H9 (cell line): Measurements from ENCODE around the gene RFC4. TPM values are rescaled to one million over a fixed set of nuclear protein-coding genes. Genes with fewer than 3 reads are reported as not detected.

Experiments used
- DNase-seq: peaks from one replicate; pipeline ENCODE4 v3.0.0-alpha.2; 2017
- H2AFZ ChIP-seq: one replicate; pipeline ENCODE4 v1.6.1; 2013; ENCODE audit warnings: mild to moderate bottlenecking, low read length, control low read depth, moderate library complexity
- H2AK5ac ChIP-seq: 2 replicates; pipeline ENCODE4 v1.6.1; 2013; ENCODE audit warnings: low read length, control low read depth, mixed read lengths; ENCODE audit not compliant: insufficient read length
- H2BK120ac ChIP-seq: one replicate; pipeline ENCODE4 v1.6.1; 2013; ENCODE audit warnings: low read depth, mild to moderate bottlenecking, low read length, control low read depth, inconsistent platforms; ENCODE audit not compliant: poor library complexity, severe bottlenecking
- H2BK12ac ChIP-seq: 2 replicates; pipeline ENCODE4 v1.6.1; 2013; ENCODE audit warnings: low read length, control low read depth, mixed read lengths, low read depth; ENCODE audit not compliant: insufficient read length
- H2BK15ac ChIP-seq: 2 replicates; pipeline ENCODE4 v1.6.1; 2013; ENCODE audit warnings: low read depth, low read length, control low read depth
- H2BK20ac ChIP-seq: one replicate; pipeline ENCODE4 v1.6.1; 2013; ENCODE audit warnings: low read depth, mild to moderate bottlenecking, low read length, control low read depth, inconsistent platforms; ENCODE audit not compliant: poor library complexity, severe bottlenecking
- H2BK5ac ChIP-seq: 2 replicates; pipeline ENCODE4 v1.6.1; 2013; ENCODE audit warnings: low read length, control low read depth, mixed read lengths; ENCODE audit not compliant: insufficient read length
- H3K14ac ChIP-seq: 2 replicates; pipeline ENCODE4 v1.6.1; 2013; ENCODE audit warnings: low read length, control low read depth; ENCODE audit not compliant: insufficient read depth
- H3K18ac ChIP-seq: 2 replicates; pipeline ENCODE4 v1.6.1; 2013; ENCODE audit warnings: low read depth, mild to moderate bottlenecking, mixed read lengths, low read length, control low read depth; ENCODE audit not compliant: insufficient read length
- H3K23ac ChIP-seq: 2 replicates; pipeline ENCODE4 v1.6.1; 2013; ENCODE audit warnings: low read length, control low read depth, mixed read lengths, low read depth; ENCODE audit not compliant: insufficient read length
- H3K23me2 ChIP-seq: 2 replicates; pipeline ENCODE4 v1.6.1; 2013; ENCODE audit warnings: low read depth, mild to moderate bottlenecking, mixed read lengths, low read length, control low read depth; ENCODE audit not compliant: insufficient read length, poor library complexity, severe bottlenecking
- H3K27ac ChIP-seq: 2 replicates; pipeline ENCODE4 v1.5.1; 2013; ENCODE audit warnings: low read length, control low read depth, mixed read lengths, low read depth; ENCODE audit not compliant: insufficient read length
- H3K27me3 ChIP-seq: 2 replicates; pipeline ENCODE4 v1.6.1; 2013; ENCODE audit warnings: low read length, control low read depth, inconsistent platforms; ENCODE audit not compliant: insufficient read depth
- H3K4ac ChIP-seq: 2 replicates; pipeline ENCODE4 v1.6.1; 2013; ENCODE audit warnings: low read depth, mild to moderate bottlenecking, control low read depth, inconsistent platforms, low read length, moderate library complexity
- H3K4me1 ChIP-seq: 2 replicates; pipeline ENCODE4 v1.6.1; 2013; ENCODE audit warnings: low read length, control low read depth, inconsistent platforms; ENCODE audit not compliant: insufficient read depth
- H3K4me2 ChIP-seq: 2 replicates; pipeline ENCODE4 v1.6.1; 2013; ENCODE audit warnings: low read length, control low read depth, mixed read lengths; ENCODE audit not compliant: insufficient read length, insufficient read depth
- H3K56ac ChIP-seq: 2 replicates; pipeline ENCODE4 v1.6.1; 2013; ENCODE audit warnings: low read depth, mild to moderate bottlenecking, mixed read lengths, low read length, control low read depth; ENCODE audit not compliant: insufficient read length
- H3K79me1 ChIP-seq: 2 replicates; pipeline ENCODE4 v1.6.1; 2013; ENCODE audit warnings: low read depth, mild to moderate bottlenecking, moderate library complexity, low read length, control low read depth, inconsistent platforms; ENCODE audit not compliant: insufficient read depth, poor library complexity, severe bottlenecking
- H3K79me2 ChIP-seq: 2 replicates; pipeline ENCODE4 v1.6.1; 2013; ENCODE audit warnings: low read length, control low read depth, inconsistent platforms; ENCODE audit not compliant: insufficient read depth
- H3K9ac ChIP-seq: 2 replicates; pipeline ENCODE4 v1.6.1; 2013; ENCODE audit warnings: low read length, control low read depth, mixed read lengths; ENCODE audit not compliant: insufficient read length; ENCODE audit errors: extremely low read depth
- H3K9me3 ChIP-seq: one replicate; pipeline ENCODE4 v1.6.1; 2013; ENCODE audit warnings: low read depth, low read length, inconsistent platforms; ENCODE audit not compliant: control insufficient read depth
- H3T11ph ChIP-seq: one replicate; pipeline ENCODE4 v1.6.1; 2013; ENCODE audit warnings: mild to moderate bottlenecking, low read length, control low read depth, inconsistent platforms
- H4K20me1 ChIP-seq: one replicate; pipeline ENCODE4 v1.6.1; 2013; ENCODE audit not compliant: control insufficient read depth, insufficient read length, insufficient read depth
- H4K5ac ChIP-seq: 2 replicates; pipeline ENCODE4 v1.6.1; 2013; ENCODE audit warnings: low read depth, mild to moderate bottlenecking, mixed read lengths, low read length, control low read depth; ENCODE audit not compliant: insufficient read length
- H4K8ac ChIP-seq: replicated peaks from 2 replicates; pipeline ENCODE4 v1.6.1; 2013; ENCODE audit warnings: low read length, control low read depth, mixed read lengths, low read depth; ENCODE audit not compliant: insufficient read length
- H4K91ac ChIP-seq: 2 replicates; pipeline ENCODE4 v1.6.1; 2013; ENCODE audit warnings: low read depth, mild to moderate bottlenecking, moderate library complexity, mixed read lengths, low read length, control low read depth; ENCODE audit not compliant: insufficient read length
- H3K27ac Mint-ChIP-seq, 3 experiments: 2 replicates in 2 of 3; 3 replicates in 1 of 3; pipeline ENCODE4 v1.8.0; 2020 to 2021; ENCODE audit warnings: mixed read lengths in 3 of 3, mild to moderate bottlenecking in 1 of 3, moderate library complexity in 1 of 3
- H3K27me3 Mint-ChIP-seq: 2 replicates; pipeline ENCODE4 v1.8.0; 2021; ENCODE audit warnings: low read depth, mild to moderate bottlenecking, moderate library complexity, mixed read lengths
- H3K36me3 Mint-ChIP-seq, 3 experiments: 2 replicates in 2 of 3; 3 replicates in 1 of 3; pipeline ENCODE4 v1.8.0; 2020 to 2021; ENCODE audit warnings: low read depth in 3 of 3, mixed read lengths in 3 of 3; ENCODE audit not compliant: insufficient read depth in 1 of 3
- H3K4me1 Mint-ChIP-seq, 2 experiments: 2 replicates each; pipeline ENCODE4 v1.8.0; 2020; ENCODE audit warnings: mixed read lengths in 2 of 2
- H3K4me3 Mint-ChIP-seq, 2 experiments: 2 replicates in 1 of 2; 3 replicates in 1 of 2; pipeline ENCODE4 v1.8.0; 2020 to 2021; ENCODE audit warnings: mild to moderate bottlenecking in 2 of 2, mixed read lengths in 2 of 2, moderate library complexity in 1 of 2
- H3K9me3 Mint-ChIP-seq, 2 experiments: 2 replicates in 1 of 2; 3 replicates in 1 of 2; pipeline ENCODE4 v1.8.0; 2020; ENCODE audit warnings: mild to moderate bottlenecking in 2 of 2, mixed read lengths in 2 of 2, moderate library complexity in 1 of 2
- CTCF ChIP-seq: fragments of 200-600 bp; sonication (generic); conservative IDR thresholded peaks from 3 replicates; pipeline ENCODE4 v1.8.0; 2021; ENCODE audit warnings: antibody characterized with exemption, mild to moderate bottlenecking
- WGBS: extraction: QIAGEN DNeasy Blood & Tissue Kit; methylation state at CpG from one replicate; pipeline ENCODE4 v1.1.7; 2013; ENCODE audit warnings: missing lambda C conversion rate, low lambda C conversion rate, mixed read lengths; ENCODE audit not compliant: insufficient read length; ENCODE audit errors: extremely low coverage; 5-methylcytosine and 5-hydroxymethylcytosine counted together
- total RNA-seq: library from RNA; stranded (reverse); gene quantifications from 2 replicates; pipeline ENCODE4 v1.2.1, GENCODE V29; 2021

The RFC4 gene
- total RNA-seq, 1 experiment from 2014 or later = 108 TPM

- H3K79me2 ChIP-seq = no peaks in the 10 kb centered on the region; the same call in 1 of the 2 replicates
- H3K4me1 Mint-ChIP-seq = peaks cover 3 to 7% of the 10 kb centered on the region in 2 experiments; a peak in 2 of 4 replicates
- no peak overlapping the region for H2BK15ac ChIP-seq
- no peak for TF ChIP-seq CTCF
- no peak overlapping the region for H3K4me2 ChIP-seq
- no peak overlapping the region for H2AK5ac ChIP-seq
- no peak overlapping the region for H3K14ac ChIP-seq
- no peaks in the 10 kb centered on the region for H3K9me3 ChIP-seq
- H3K27me3 Mint-ChIP-seq = no peaks in the 10 kb centered on the region
- no peaks in the 10 kb centered on the region for H3K4me1 ChIP-seq
- no peak overlapping the region for H4K91ac ChIP-seq
- no peak overlapping the region for H3K27ac ChIP-seq
- H3K4ac ChIP-seq = no peak overlapping the region
- no peak overlapping the region for H2BK120ac ChIP-seq
- H3K18ac ChIP-seq = no peak overlapping the region
- peaks cover 47 to 87% (median 86%) of the 10 kb centered on the region in 3 experiments; a peak in 6 of 7 replicates for H3K36me3 Mint-ChIP-seq
- no peak overlapping the region for H3K4me3 Mint-ChIP-seq
- H2BK12ac ChIP-seq = no peak overlapping the region
- H2AFZ ChIP-seq = no peak overlapping the region
- H3K27me3 ChIP-seq = no peaks in the 10 kb centered on the region
- H4K20me1 ChIP-seq = no peaks in the 10 kb centered on the region
- H3K23ac ChIP-seq = no peak overlapping the region
- no peak overlapping the region for H4K8ac ChIP-seq
- no CpG with 5 or more reads among the region's 1 CpG for WGBS
- H3K56ac ChIP-seq = no peak overlapping the region
- no peak overlapping the region for H2BK20ac ChIP-seq
- H3K23me2 ChIP-seq = no peaks in the 10 kb centered on the region
- peaks cover 2% of the 10 kb centered on the region for H3K79me1 ChIP-seq
- DNase-seq = no peak
- no peak overlapping the region for H2BK5ac ChIP-seq
- no peak overlapping the region for H3K9ac ChIP-seq
- H3K9me3 Mint-ChIP-seq = no peaks in the 10 kb centered on the region
- no peak overlapping the region for H4K5ac ChIP-seq
- no peak overlapping the region for H3K27ac Mint-ChIP-seq
- no peak overlapping the region for H3T11ph ChIP-seq
Observed at GRCh38 chr3:186800285-186800684, 6.0 kb downstream of the RFC4 start.
